GM19452 (cell line): ENCODE results near the gene MLH3.
"Not testable (repeated sequence)": the region's sequence is repeated elsewhere in the genome, so short reads cannot be mapped to it uniquely, and the experiment has no call there.

Experiments used
- ATAC-seq: cut with Tn5 transposase; IDR thresholded peaks from one replicate; pipeline ENCODE4 v1.9.1; 2021; ENCODE audit not compliant: unreplicated experiment

MLH3 gene

GRCh38 chr14:75050852-75051555, at the start of gene MLH3:
Gene MLH3 (minus strand): TSS chr14:75051467. CDS start chr14:75049655, 1,812 bp downstream.
- ATAC-seq, result peak; percentile 67

GRCh38 chr14:75098682-75099081, 47.4 kb upstream of the MLH3 start:
- ATAC-seq, result no peak

GRCh38 chr14:75098212-75098611, 46.9 kb upstream of the MLH3 start:
- ATAC-seq, result no peak

GRCh38 chr14:75096959-75097358, 45.7 kb upstream of the MLH3 start:
- ATAC-seq, result no peak

- no peak for ATAC-seq
These were observed 44.4 kb upstream of the MLH3 start for GRCh38 chr14:75095690-75096089.

- ATAC-seq, result no peak
These were observed 43.6 kb upstream of the MLH3 start for GRCh38 chr14:75094896-75095295.

- no peak for ATAC-seq
These were observed 41.4 kb upstream of the MLH3 start for GRCh38 chr14:75092698-75093097.

GRCh38 chr14:75091251-75091650, 40.0 kb upstream of the MLH3 start:
- no peak for ATAC-seq

- no peak for ATAC-seq
These were observed 39.1 kb upstream of the MLH3 start for GRCh38 chr14:75090353-75090752.

GRCh38 chr14:75088566-75089373, 37.5 kb upstream of the MLH3 start:
- ATAC-seq, result no peak

GRCh38 chr14:75088153-75088552, 36.9 kb upstream of the MLH3 start:
- no peak for ATAC-seq

- no peak for ATAC-seq
These were observed 33.2 kb upstream of the MLH3 start for GRCh38 chr14:75084513-75084912.

- ATAC-seq, result no peak
These were observed 32.0 kb upstream of the MLH3 start for GRCh38 chr14:75083271-75083670.

GRCh38 chr14:75081660-75082229, 30.5 kb upstream of the MLH3 start:
- no peak for ATAC-seq

- ATAC-seq, result no peak
These were observed 28.3 kb upstream of the MLH3 start for GRCh38 chr14:75079521-75079920.

- ATAC-seq, result no peak
These were observed 26.5 kb upstream of the MLH3 start for GRCh38 chr14:75077794-75078193.

- no peak for ATAC-seq
These were observed 19.1 kb upstream of the MLH3 start for GRCh38 chr14:75070383-75070782.

- no peak for ATAC-seq
These were observed 18.5 kb upstream of the MLH3 start for GRCh38 chr14:75069811-75070145.

- peak; percentile 75 for ATAC-seq
These were observed 18.0 kb upstream of the MLH3 start, which contains the start of gene ZC2HC1C for GRCh38 chr14:75069121-75069810. Gene ZC2HC1C (plus strand): TSS chr14:75069641. CDS start chr14:75070574, 933 bp downstream.

GRCh38 chr14:75068294-75069120, 17.2 kb upstream of the MLH3 start:
- ATAC-seq, result no peak

- ATAC-seq, result not testable (repeated sequence)
These were observed 16.5 kb upstream of the MLH3 start for GRCh38 chr14:75067765-75068164.
